Activated CD4-positive, alpha-beta T cell treated with anti-CD3 and anti-CD28 coated beads for 36 hours (primary cell): ENCODE data around the gene LRMDA. TPM values are rescaled to one million over a fixed set of nuclear protein-coding genes. Genes with fewer than 3 reads are reported as not detected.

Source experiments
- ATAC-seq: fragments of 200-7000 bp; cut with Tn5 transposase; one replicate; pipeline ENCODE4 v1.10.0; 2021; ENCODE audit warnings: mild to moderate bottlenecking, moderate library complexity
- CTCF ChIA-PET: fragments of 350-600 bp; sonication (Branson Sonifier 250); formaldehyde crosslinking; loops from one replicate; lab custom pipeline; 2021; ENCODE audit warnings: antibody characterized with exemption; lab: Charles Lee
- POLR2A ChIA-PET: fragments of 350-600 bp; sonication (Branson Sonifier 250); formaldehyde crosslinking; loops from one replicate; lab custom pipeline; 2021; ENCODE audit warnings: antibody characterized with exemption, inconsistent platforms; lab: Charles Lee
- DNase-seq: peaks from one replicate; pipeline ENCODE4 v3.0.0-alpha.2; 2020
- H3K27ac Mint-ChIP-seq: one replicate; pipeline ENCODE4 v1.8.0; 2021; ENCODE audit warnings: mixed read lengths
- H3K27me3 Mint-ChIP-seq: one replicate; pipeline ENCODE4 v1.8.0; 2021; ENCODE audit warnings: mixed read lengths
- H3K36me3 Mint-ChIP-seq: one replicate; pipeline ENCODE4 v1.8.0; 2021; ENCODE audit warnings: low read depth, mixed read lengths
- H3K4me1 Mint-ChIP-seq: one replicate; pipeline ENCODE4 v1.8.0; 2021; ENCODE audit warnings: mixed read lengths
- H3K4me3 Mint-ChIP-seq: one replicate; pipeline ENCODE4 v1.8.0; 2021; ENCODE audit warnings: mild to moderate bottlenecking, moderate library complexity, mixed read lengths
- H3K9me3 Mint-ChIP-seq: one replicate; pipeline ENCODE4 v1.8.0; 2021; ENCODE audit warnings: low read depth, mixed read lengths
- intact Hi-C, 2 experiments: fragments of 100-400 bp; cut with DNase I in 1 of 2; cut with micrococcal nuclease in 1 of 2; formaldehyde crosslinking; loops; one replicate each; pipeline versions ENCODE4 v1.14.2 to v1.15.1; 2022 to 2024; cut with DNase I, micrococcal nuclease
- total RNA-seq, 2 experiments: library from RNA; stranded (reverse); gene quantifications; one replicate each; pipeline ENCODE4 v1.2.3, GENCODE V29; 2021

The LRMDA gene
- total RNA-seq, 2 experiments from 2014 or later, result not detected

DNA sequence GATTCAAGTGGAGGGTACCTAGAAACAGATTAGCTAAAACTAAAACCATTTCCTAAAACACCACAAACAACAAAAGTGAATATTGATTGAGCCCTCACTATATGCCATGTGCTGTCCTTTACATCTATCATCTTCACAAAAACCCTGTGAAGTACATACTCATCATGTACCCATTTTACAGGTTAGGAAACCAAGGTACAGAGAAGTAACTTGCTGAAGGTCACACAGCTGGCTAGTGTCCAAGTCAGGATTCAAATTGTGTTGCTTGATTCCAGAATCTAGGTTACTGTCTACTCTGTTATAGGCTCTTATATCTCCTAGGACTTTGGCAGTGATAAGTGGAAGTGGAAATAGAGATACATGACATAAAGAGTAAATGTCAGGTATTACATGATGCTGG is 463.8 kb downstream of the LRMDA start:
- Mint-ChIP-seq H3K4me1 (no peaks in the 10 kb centered on the region), H3K4me3 (no peak overlapping the region), H3K27ac (no peak overlapping the region), H3K9me3 (no peaks in the 10 kb centered on the region), H3K36me3 (no peaks in the 10 kb centered on the region), H3K27me3 (no peaks in the 10 kb centered on the region)
- ATAC-seq, result no peak
- CTCF ChIA-PET, result no interaction called here
- no peak for DNase-seq
- POLR2A ChIA-PET, result no interaction called here
- intact Hi-C loops, result no loop called here

DNA sequence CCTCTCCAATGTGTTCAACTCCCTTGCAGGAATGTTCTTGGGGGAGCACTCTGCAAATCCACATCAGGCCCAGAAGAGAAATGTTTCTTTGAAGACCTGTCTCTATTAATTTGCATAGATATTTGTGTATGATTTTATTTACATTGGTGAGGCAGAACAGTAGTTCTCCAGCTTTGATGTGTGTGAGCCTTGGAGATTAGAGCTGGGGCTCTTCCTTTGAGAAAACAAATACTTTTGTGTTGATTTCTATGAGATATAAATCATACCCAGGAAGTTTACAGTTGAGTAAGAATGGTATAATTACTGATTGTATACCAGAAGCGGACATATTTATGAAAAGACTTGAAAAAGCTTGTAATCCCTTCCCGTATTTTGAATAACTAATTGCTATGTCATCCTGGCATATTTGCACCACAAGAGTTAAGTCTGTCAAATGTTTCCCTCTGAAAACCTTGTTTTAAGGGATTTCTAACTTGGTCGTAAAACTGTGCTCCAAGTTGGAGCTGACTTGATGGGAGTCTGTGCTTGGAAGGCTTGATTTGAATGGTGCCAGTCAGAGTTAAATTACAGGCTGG is 468.5 kb downstream of the LRMDA start:
- Mint-ChIP-seq H3K36me3 (no peaks in the 10 kb centered on the region), H3K4me3 (no peak overlapping the region), H3K27ac (no peak overlapping the region), H3K9me3 (no peaks in the 10 kb centered on the region), H3K4me1 (no peaks in the 10 kb centered on the region), H3K27me3 (peaks cover 10% of the 10 kb centered on the region)
- ATAC-seq (no peak), DNase-seq (no peak)
- POLR2A ChIA-PET, result no interaction called here
- intact Hi-C loops, result no loop called here
- CTCF ChIA-PET, result no interaction called here

DNA sequence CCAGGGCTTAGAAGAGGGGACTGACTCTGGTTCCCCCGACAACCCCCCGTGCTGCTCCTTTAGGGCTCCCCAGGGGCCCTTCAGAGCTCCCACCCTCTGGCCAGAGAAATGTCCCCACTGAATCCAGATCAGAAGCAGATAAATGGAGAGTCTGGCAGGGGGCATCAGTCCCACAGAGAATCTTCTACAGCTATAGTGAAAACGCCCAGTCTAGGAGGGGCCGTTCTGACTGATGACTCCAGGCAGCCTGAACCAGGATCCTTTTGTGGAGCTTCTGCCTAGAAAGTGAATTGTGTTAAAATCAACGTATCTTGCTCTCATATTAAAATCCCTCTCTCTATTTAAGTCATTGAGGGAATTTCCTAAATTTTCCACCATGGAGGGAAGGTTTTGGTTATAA is 471.4 kb downstream of the LRMDA start:
- POLR2A ChIA-PET, result no interaction called here
- intact Hi-C loops, result no loop called here
- Mint-ChIP-seq H3K4me3 (no peak overlapping the region), H3K27ac (no peak overlapping the region), H3K27me3 (peaks cover 18% of the 10 kb centered on the region), H3K4me1 (no peaks in the 10 kb centered on the region), H3K9me3 (no peaks in the 10 kb centered on the region), H3K36me3 (no peaks in the 10 kb centered on the region)
- CTCF ChIA-PET, result no interaction called here
- ATAC-seq (no peak), DNase-seq (no peak)

DNA sequence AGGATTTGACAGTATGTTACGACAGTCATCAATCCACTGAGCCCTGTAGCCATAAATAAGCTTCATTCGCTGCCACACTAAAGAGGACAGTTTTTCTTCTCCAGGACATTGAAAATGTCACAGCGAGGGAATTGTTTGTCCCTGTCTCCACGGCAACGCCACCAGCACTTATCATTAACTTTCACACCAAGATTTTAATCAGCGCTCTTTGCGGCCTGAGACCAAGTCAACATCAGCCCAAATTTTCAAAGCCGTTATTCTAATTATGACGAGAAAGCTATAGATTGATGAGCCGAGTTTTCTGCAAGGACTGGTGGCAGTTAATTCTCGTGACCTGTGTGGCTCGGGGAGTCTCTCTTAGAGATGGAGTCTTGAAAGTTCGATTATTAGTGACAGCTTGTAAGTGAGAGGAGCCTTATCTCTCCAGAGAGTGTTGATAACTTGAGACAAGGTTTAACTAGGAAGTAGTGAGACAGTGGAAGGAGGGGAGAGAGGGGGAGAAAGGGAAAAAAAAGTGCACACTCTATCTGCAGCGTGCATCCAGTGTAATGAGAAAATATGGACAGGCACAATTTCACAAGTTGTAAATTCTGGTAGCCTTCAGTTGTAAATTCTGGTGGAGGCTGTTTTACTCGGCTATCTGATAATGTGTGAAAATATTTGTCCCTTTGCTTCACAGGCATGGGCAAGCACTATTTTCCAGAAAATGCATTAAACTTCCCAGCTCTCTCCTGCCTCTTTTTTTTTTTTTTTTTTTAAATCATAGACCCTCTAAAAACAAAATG is 473.3 kb downstream of the LRMDA start:
- Mint-ChIP-seq H3K36me3 (no peaks in the 10 kb centered on the region), H3K4me3 (no peak overlapping the region), H3K4me1 (no peaks in the 10 kb centered on the region), H3K27ac (no peak overlapping the region), H3K27me3 (peaks cover 18% of the 10 kb centered on the region), H3K9me3 (no peaks in the 10 kb centered on the region)
- CTCF ChIA-PET, result interaction anchor here (0.6 kb wide), 1 partner anchor 780 kb away, joined by 3 read pairs; no protein-coding TSS in a partner anchor
- POLR2A ChIA-PET, result interaction anchor here (0.7 kb wide), 1 partner anchor 195 kb away, joined by 5 read pairs; no protein-coding TSS in a partner anchor
- ATAC-seq (no peak), DNase-seq (no peak)
- intact Hi-C loops, result no loop called here

DNA sequence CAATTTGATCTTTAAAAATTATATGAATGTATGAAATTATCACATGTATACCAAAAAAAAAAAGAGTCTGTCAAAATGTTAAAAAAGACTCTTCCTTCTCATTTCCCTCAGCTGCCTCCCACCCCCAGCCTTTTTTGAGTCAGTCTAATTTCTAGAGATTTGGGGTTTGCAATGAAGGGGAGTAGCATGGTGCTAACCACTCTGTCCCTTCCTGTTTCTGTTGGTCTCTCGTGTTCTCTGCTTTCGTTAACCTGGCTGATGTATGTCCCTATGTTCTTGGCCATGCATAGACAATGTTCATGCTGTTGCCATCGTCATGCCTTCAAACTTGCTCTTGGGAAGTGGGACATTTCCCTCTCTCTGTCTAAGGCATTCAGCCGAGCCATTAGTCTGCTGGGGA is 474.1 kb downstream of the LRMDA start:
- H3K27ac Mint-ChIP-seq, result no peak overlapping the region

DNA sequence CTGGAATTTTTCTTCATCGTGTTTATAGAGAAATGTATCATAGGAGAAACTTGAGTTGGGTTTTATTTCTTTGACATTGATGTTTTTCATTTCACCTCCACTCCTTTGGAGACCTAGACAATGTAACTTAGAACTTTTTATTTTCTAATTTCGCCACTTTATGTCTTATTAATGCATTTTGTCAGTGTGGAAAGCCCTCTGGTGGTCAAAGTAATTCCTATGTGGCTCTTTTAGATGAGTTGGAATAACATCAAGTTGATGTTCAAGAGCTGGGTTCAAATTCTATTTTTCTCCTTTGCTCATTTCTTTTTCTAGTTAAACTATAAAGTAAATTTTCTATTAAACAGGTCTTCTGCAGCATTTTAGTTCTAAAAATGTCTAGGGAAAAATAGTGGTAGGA is 478.6 kb downstream of the LRMDA start:
- ChIA-PET POLR2A (no interaction called here), CTCF (no interaction called here)
- Mint-ChIP-seq H3K27me3 (peaks cover 8% of the 10 kb centered on the region), H3K36me3 (no peaks in the 10 kb centered on the region), H3K9me3 (no peaks in the 10 kb centered on the region), H3K27ac (no peak overlapping the region), H3K4me1 (no peaks in the 10 kb centered on the region), H3K4me3 (no peak overlapping the region)
- ATAC-seq (no peak), DNase-seq (no peak)
- intact Hi-C loops, result loop anchor here in 1 of 2 experiments (10.0 kb wide), 1 partner anchor 515 kb away; no protein-coding TSS in a partner anchor

More for the DNA sequence above, 474.1 kb downstream of the LRMDA start:
- CTCF ChIA-PET, result interaction anchor here (0.6 to 0.7 kb wide), 2 partner anchors 15 to 781 kb away, joined by 3 read pairs; no protein-coding TSS in a partner anchor
- DNase-seq (no peak), ATAC-seq (no peak)
- POLR2A ChIA-PET, result no interaction called here
- Mint-ChIP-seq H3K4me3 (no peak overlapping the region), H3K4me1 (no peaks in the 10 kb centered on the region), H3K27me3 (peaks cover 18% of the 10 kb centered on the region), H3K36me3 (no peaks in the 10 kb centered on the region), H3K9me3 (no peaks in the 10 kb centered on the region)
- intact Hi-C loops, result no loop called here

DNA sequence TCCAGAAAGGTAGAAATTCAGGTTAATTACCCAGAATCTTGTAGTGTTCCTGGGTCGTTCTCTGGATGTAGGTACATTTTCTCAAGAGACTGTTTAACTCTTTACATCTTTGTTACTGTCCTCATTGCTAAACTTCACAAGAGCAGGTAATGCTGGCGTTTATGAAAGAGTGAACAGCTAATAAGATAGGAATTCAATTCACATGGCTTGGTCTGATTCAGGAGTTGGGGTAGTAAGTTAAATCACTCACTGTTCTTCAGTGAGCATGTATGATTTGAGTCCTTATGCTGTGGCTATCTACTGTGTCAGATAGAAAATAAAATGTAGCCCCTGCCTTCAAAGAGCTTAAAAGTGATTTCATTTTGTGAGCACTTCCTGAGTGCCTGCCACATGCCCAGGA is 480.0 kb downstream of the LRMDA start:
- H3K9me3 Mint-ChIP-seq, result no peaks in the 10 kb centered on the region
- intact Hi-C loops, result loop anchor here in 1 of 2 experiments (10.0 kb wide), 1 partner anchor 517 kb away; no protein-coding TSS in a partner anchor
- no peak overlapping the region for H3K27ac Mint-ChIP-seq
- peaks cover 5% of the 10 kb centered on the region for H3K27me3 Mint-ChIP-seq
- ChIA-PET POLR2A (no interaction called here), CTCF (no interaction called here)
- no peak overlapping the region for H3K4me3 Mint-ChIP-seq
- no peaks in the 10 kb centered on the region for H3K36me3 Mint-ChIP-seq
- no peaks in the 10 kb centered on the region for H3K4me1 Mint-ChIP-seq
- DNase-seq (no peak), ATAC-seq (no peak)

DNA sequence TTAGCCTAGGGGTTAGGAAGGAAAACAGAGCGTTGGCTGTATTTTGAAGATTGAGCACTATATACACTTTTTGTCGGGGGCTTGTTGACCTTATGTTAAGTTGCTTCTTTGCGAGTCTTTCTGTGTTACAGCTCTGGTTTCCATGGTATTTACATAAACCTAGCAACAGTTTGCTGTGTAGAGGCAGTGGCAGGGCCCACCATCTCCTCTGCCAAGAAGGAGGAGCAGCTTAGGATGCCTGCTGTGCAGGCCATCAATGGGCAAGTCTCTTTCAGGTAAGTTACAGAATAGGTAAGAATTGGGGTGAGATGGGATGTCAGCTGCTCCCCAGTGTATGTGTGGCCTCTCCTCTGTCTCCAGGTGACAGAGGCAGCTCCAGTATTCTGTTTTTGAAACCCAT is 485.5 kb downstream of the LRMDA start:
- no peaks in the 10 kb centered on the region for H3K27me3 Mint-ChIP-seq
- no peak overlapping the region for H3K27ac Mint-ChIP-seq
- DNase-seq (no peak), ATAC-seq (no peak)
- intact Hi-C loops, result loop anchor here in 1 of 2 experiments (10.0 kb wide), 1 partner anchor 522 kb away; no protein-coding TSS in a partner anchor
- no peaks in the 10 kb centered on the region for H3K36me3 Mint-ChIP-seq
- no peaks in the 10 kb centered on the region for H3K9me3 Mint-ChIP-seq
- no peaks in the 10 kb centered on the region for H3K4me1 Mint-ChIP-seq
- ChIA-PET CTCF (no interaction called here), POLR2A (no interaction called here)
- H3K4me3 Mint-ChIP-seq, result no peak overlapping the region

DNA sequence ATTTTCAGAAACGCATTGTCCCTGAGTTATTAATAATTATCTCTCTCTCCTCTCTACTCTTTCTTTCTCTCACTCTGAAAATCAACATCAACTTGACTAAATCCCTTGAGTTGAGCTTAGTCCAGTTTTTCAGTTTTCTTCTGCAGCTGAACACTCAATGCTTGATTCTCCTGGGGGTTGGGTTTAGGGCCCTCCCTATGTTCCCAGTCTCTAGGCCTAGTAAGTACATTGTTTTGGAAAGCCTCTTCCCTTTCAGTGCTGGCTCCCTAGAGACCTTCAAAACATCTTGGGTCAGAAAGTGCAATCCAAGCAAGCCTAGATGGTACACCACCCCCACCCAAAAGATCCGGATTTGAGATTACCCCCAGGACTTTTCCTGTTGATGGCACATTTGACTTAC is 488.5 kb downstream of the LRMDA start:
- POLR2A ChIA-PET, result no interaction called here
- intact Hi-C loops, result loop anchor here in 1 of 2 experiments (10.0 kb wide), 1 partner anchor 525 kb away; no protein-coding TSS in a partner anchor
- DNase-seq, result no peak

DNA sequence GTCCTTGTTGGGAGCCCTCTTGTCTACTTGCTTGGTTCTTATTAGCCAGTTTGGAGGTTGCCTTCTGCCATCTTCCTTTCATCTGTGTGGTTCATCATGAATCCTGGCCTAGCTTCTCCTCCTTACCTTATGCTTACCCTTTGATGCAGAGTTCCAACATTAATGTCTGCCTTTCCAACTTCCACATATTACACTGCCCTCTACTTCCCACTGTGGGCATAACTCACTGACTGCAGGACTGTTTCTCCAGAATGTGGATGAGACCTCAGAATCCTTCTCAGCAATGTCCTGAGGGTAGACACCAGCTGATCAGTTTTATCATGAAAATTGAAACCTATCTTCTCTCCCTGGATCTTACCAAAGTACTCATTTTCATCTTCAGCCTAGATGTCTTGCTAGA is 491.0 kb downstream of the LRMDA start:
- no peaks in the 10 kb centered on the region for H3K36me3 Mint-ChIP-seq
- peaks cover 6% of the 10 kb centered on the region for H3K27me3 Mint-ChIP-seq
- POLR2A ChIA-PET, result no interaction called here
- no peaks in the 10 kb centered on the region for H3K4me1 Mint-ChIP-seq
- ATAC-seq (no peak), DNase-seq (no peak)
- no peaks in the 10 kb centered on the region for H3K9me3 Mint-ChIP-seq
- H3K27ac Mint-ChIP-seq, result no peak overlapping the region
- no peak overlapping the region for H3K4me3 Mint-ChIP-seq
- intact Hi-C loops, result no loop called here
- CTCF ChIA-PET, result interaction anchor here (0.6 kb wide), 1 partner anchor 9 kb away, joined by 4 read pairs; no protein-coding TSS in a partner anchor

More for the DNA sequence above, 488.5 kb downstream of the LRMDA start:
- Mint-ChIP-seq H3K9me3 (no peaks in the 10 kb centered on the region), H3K36me3 (no peaks in the 10 kb centered on the region), H3K4me1 (no peaks in the 10 kb centered on the region), H3K27me3 (peaks cover 6% of the 10 kb centered on the region), H3K4me3 (no peak overlapping the region), H3K27ac (no peak overlapping the region)
- ATAC-seq, result no peak
- CTCF ChIA-PET, result interaction anchor here (0.6 to 1.0 kb wide), 2 partner anchors 12 to 317 kb away, joined by 3 read pairs; no protein-coding TSS in a partner anchor

DNA sequence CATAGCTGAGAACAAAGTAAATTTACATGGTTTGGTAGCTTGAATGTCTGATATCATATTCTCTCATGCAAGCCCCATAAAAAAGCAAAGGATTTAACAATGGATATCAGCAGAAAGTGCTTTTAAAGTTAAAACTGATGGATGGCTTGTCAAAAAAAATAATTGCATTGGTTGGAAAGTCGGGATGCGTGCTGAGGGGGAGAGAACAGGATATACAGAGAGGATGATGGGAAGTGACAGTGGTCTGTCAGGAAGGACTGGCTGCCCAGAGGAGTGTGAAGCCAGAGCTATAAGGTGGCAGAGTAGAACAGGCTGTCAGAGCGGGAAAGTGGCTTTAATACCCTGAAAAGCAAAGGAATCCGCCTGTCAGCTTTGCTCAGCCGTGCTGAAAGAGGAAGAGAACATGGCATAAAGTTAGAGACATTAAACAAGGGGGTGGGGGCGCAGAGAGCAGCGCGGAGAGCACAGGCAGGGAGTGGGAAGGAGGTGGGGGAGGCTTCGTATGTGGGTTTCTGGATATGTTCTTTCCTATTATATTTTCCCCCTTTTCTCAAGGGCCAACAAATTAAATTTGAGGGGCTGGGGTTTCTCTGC is 493.0 kb downstream of the LRMDA start:
- H3K36me3 Mint-ChIP-seq, result no peaks in the 10 kb centered on the region
- no peak for ATAC-seq
- ChIA-PET CTCF (interaction anchor here (0.6 kb wide), 1 partner anchor 334 kb away, joined by 3 read pairs; no protein-coding TSS in a partner anchor), POLR2A (no interaction called here)
- DNase-seq, result no peak
- intact Hi-C loops, result no loop called here
- no peak overlapping the region for H3K4me3 Mint-ChIP-seq
- no peak overlapping the region for H3K27ac Mint-ChIP-seq
- H3K27me3 Mint-ChIP-seq, result peaks cover 6% of the 10 kb centered on the region
- H3K9me3 Mint-ChIP-seq, result no peaks in the 10 kb centered on the region
- H3K4me1 Mint-ChIP-seq, result no peaks in the 10 kb centered on the region
